NCI-H748 treated with DMSO at 0.1 percent for 48 hours (cell line): Measurements from ENCODE around the gene ZNF69.
"Not testable (repeated sequence)": the region's sequence is repeated elsewhere in the genome, so short reads cannot be mapped to it uniquely, and the experiment has no call there.

Experiments
- DNase-seq: peaks from one replicate; lab custom pipeline; 2025; lab: John Stamatoyannopoulos, UW

The ZNF69 gene

GRCh38 chr19:11894851-11895250, 7.3 kb downstream of the ZNF69 start:
- no peak for DNase-seq

GRCh38 chr19:11902228-11902627, 14.6 kb downstream of the ZNF69 start:
- DNase-seq = no peak

- DNase-seq = no peak
Observed at GRCh38 chr19:11905928-11906327, 18.3 kb downstream of the ZNF69 start.

GRCh38 chr19:11911937-11912336, 24.4 kb downstream of the ZNF69 start:
- DNase-seq = not testable (repeated sequence)

GRCh38 chr19:11914417-11915051, 27.0 kb downstream of the ZNF69 start:
- DNase-seq = not testable (repeated sequence)

- DNase-seq = no peak
Observed at GRCh38 chr19:11921852-11922495, 34.4 kb downstream of the ZNF69 start.

- DNase-seq = peak; percentile 67
Observed at GRCh38 chr19:11924886-11925650, 37.5 kb downstream of the ZNF69 start, which contains the start of gene ZNF700. Gene ZNF700, plus strand, starts transcription at chr19:11925107. Its CDS starts 104 bp downstream, at chr19:11925211.

- DNase-seq = not testable (repeated sequence)
Observed at GRCh38 chr19:11925651-11926187, 38.1 kb downstream of the ZNF69 start.

- no peak for DNase-seq
Observed at GRCh38 chr19:11927227-11927626, 39.6 kb downstream of the ZNF69 start.

GRCh38 chr19:11931051-11931450, 43.5 kb downstream of the ZNF69 start:
- DNase-seq = no peak

- DNase-seq = no peak
Observed at GRCh38 chr19:11931513-11931912, 43.9 kb downstream of the ZNF69 start.

GRCh38 chr19:11935829-11936228, 48.2 kb downstream of the ZNF69 start:
- DNase-seq = not testable (repeated sequence)

- DNase-seq = not testable (repeated sequence)
Observed at GRCh38 chr19:11938383-11938782, 50.8 kb downstream of the ZNF69 start.

GRCh38 chr19:11941361-11941887, 53.8 kb downstream of the ZNF69 start:
- not testable (repeated sequence) for DNase-seq

- DNase-seq = no peak
Observed at GRCh38 chr19:11942008-11942842, 54.6 kb downstream of the ZNF69 start.

GRCh38 chr19:11942843-11943108, 55.2 kb downstream of the ZNF69 start:
- no peak for DNase-seq

GRCh38 chr19:11944656-11945055, 57.1 kb downstream of the ZNF69 start:
- no peak for DNase-seq

- DNase-seq = no peak
Observed at GRCh38 chr19:11948646-11949045, 61.1 kb downstream of the ZNF69 start.

- no peak for DNase-seq
Observed at GRCh38 chr19:11949201-11949600, 61.6 kb downstream of the ZNF69 start.

GRCh38 chr19:11949614-11950080, 62.1 kb downstream of the ZNF69 start:
- DNase-seq = not testable (repeated sequence)

- DNase-seq = no peak
Observed at GRCh38 chr19:11950312-11950711, 62.7 kb downstream of the ZNF69 start.
